ENCODE data around the gene TSPAN11.

The TSPAN11 gene

GRCh38 chr12:30980955-30981662 lies 54.6 kb downstream of the TSPAN11 start:
- DNase-seq (ENCODE audit: low read depth) = no peak

- no peak for DNase-seq (ENCODE audit: low read depth)
Measured at GRCh38 chr12:30982413-30982812, 55.9 kb downstream of the TSPAN11 start.

GRCh38 chr12:30985814-30986452 lies 59.4 kb downstream of the TSPAN11 start:
- DNase-seq (ENCODE audit: low read depth) = no peak

- no peak for DNase-seq (ENCODE audit: low read depth)
Measured at GRCh38 chr12:30988086-30988485, 61.5 kb downstream of the TSPAN11 start.

- no peak for DNase-seq (ENCODE audit: low read depth)
Measured at GRCh38 chr12:30988646-30989286, 62.2 kb downstream of the TSPAN11 start.

GRCh38 chr12:30989754-30990153 lies 63.2 kb downstream of the TSPAN11 start:
- DNase-seq (ENCODE audit: low read depth) = peak; percentile 22

GRCh38 chr12:30990316-30990715 lies 63.8 kb downstream of the TSPAN11 start:
- DNase-seq (ENCODE audit: low read depth) = no peak

GRCh38 chr12:30990776-30991175 lies 64.2 kb downstream of the TSPAN11 start:
- no peak for DNase-seq (ENCODE audit: low read depth)

- DNase-seq (ENCODE audit: low read depth) = no peak
Measured at GRCh38 chr12:30991466-30991865, 64.9 kb downstream of the TSPAN11 start.

GRCh38 chr12:30992381-30992780 lies 65.8 kb downstream of the TSPAN11 start:
- no peak for DNase-seq (ENCODE audit: low read depth)

GRCh38 chr12:30993766-30994165 lies 67.2 kb downstream of the TSPAN11 start:
- no peak for DNase-seq (ENCODE audit: low read depth)

- DNase-seq (ENCODE audit: low read depth) = no peak
Measured at GRCh38 chr12:30994274-30994673, 67.7 kb downstream of the TSPAN11 start.

- no peak for DNase-seq (ENCODE audit: low read depth)
Measured at GRCh38 chr12:30996255-30996654, 69.7 kb downstream of the TSPAN11 start.

- no peak for DNase-seq (ENCODE audit: low read depth)
Measured at GRCh38 chr12:30996752-30997151, 70.2 kb downstream of the TSPAN11 start.

GRCh38 chr12:30997685-30998440 lies 71.3 kb downstream of the TSPAN11 start:
- no peak for DNase-seq (ENCODE audit: low read depth)

GRCh38 chr12:30999011-30999410 lies 72.5 kb downstream of the TSPAN11 start:
- DNase-seq (ENCODE audit: low read depth) = no peak

- DNase-seq (ENCODE audit: low read depth) = no peak
Measured at GRCh38 chr12:30999723-31000122, 73.2 kb downstream of the TSPAN11 start.

- DNase-seq (ENCODE audit: low read depth) = no peak
Measured at GRCh38 chr12:31000751-31001150, 74.2 kb downstream of the TSPAN11 start.

GRCh38 chr12:31001581-31002360 lies 75.2 kb downstream of the TSPAN11 start:
- DNase-seq (ENCODE audit: low read depth) = no peak

GRCh38 chr12:31002361-31002725 lies 75.8 kb downstream of the TSPAN11 start:
- DNase-seq (ENCODE audit: low read depth) = no peak

- no peak for DNase-seq (ENCODE audit: low read depth)
Measured at GRCh38 chr12:31002999-31003398, 76.5 kb downstream of the TSPAN11 start.
